SU-DHL-6 (cell line): ENCODE data around the gene VPS37C.

Experiments used
- CTCF ChIP-seq: fragments of 200-600 bp; sonication (generic); IDR thresholded peaks from one replicate; pipeline ENCODE4 v1.5.1; 2017; ENCODE audit warnings: antibody characterized with exemption, mild to moderate bottlenecking, low read length, moderate library complexity; ENCODE audit not compliant: insufficient read depth, poor library complexity, severe bottlenecking
- EZH2phosphoT487 ChIP-seq: fragments of 200-600 bp; sonication (generic), shearing (Covaris generic); conservative IDR thresholded peaks from 2 replicates; pipeline ENCODE4 v1.6.1; 2018; ENCODE audit warnings: mild to moderate bottlenecking, antibody characterized with exemption, low read length, moderate library complexity, mixed read lengths

GRCh38 chr11:61147271-61147670 lies 14.0 kb downstream of the VPS37C start:
- TF ChIP-seq CTCF, result no peak
- TF ChIP-seq EZH2phosphoT487, result no peak
